Astrocyte of the cerebellum (primary cell): ENCODE results near the gene PLCD1.

Experiments used
- DNase-seq: peaks from one replicate; pipeline ENCODE4 v3.0.0-alpha.2; 2011; ENCODE audit warnings: low read depth
- H3K4me3 ChIP-seq: 2 replicates; pipeline ENCODE4 v1.5.1; 2011; ENCODE audit warnings: mild to moderate bottlenecking, low read depth, low read length, moderate library complexity
- CTCF ChIP-seq: IDR thresholded peaks from 2 replicates; pipeline ENCODE4 v1.5.1; 2012; ENCODE audit warnings: low read length, low read depth, moderate library complexity, mild to moderate bottlenecking; ENCODE audit errors: missing control alignments
- in situ Hi-C: cut with HindIII; loops from 2 replicates; pipeline ENCODE4 v1.10.0; 2017; ENCODE audit warnings: low sequenced_read_pairs

The PLCD1 gene

GRCh38 chr3:38000965-38001455 lies 28.4 kb downstream of the PLCD1 start:
- TF ChIP-seq CTCF, result no peak
- no peak overlapping the region for H3K4me3 ChIP-seq
- in situ Hi-C loops, result no loop called here
- DNase-seq, result no peak

- in situ Hi-C loops, result no loop called here
- no peak for TF ChIP-seq CTCF
- H3K4me3 ChIP-seq, result no peak overlapping the region
- DNase-seq, result no peak
These were observed 29.1 kb downstream of the PLCD1 start for GRCh38 chr3:38000242-38000916.

- TF ChIP-seq CTCF, result no peak
- DNase-seq, result no peak
- H3K4me3 ChIP-seq, result no peak overlapping the region
- in situ Hi-C loops, result no loop called here
These were observed 29.6 kb downstream of the PLCD1 start for GRCh38 chr3:37999836-38000235.

DNA sequence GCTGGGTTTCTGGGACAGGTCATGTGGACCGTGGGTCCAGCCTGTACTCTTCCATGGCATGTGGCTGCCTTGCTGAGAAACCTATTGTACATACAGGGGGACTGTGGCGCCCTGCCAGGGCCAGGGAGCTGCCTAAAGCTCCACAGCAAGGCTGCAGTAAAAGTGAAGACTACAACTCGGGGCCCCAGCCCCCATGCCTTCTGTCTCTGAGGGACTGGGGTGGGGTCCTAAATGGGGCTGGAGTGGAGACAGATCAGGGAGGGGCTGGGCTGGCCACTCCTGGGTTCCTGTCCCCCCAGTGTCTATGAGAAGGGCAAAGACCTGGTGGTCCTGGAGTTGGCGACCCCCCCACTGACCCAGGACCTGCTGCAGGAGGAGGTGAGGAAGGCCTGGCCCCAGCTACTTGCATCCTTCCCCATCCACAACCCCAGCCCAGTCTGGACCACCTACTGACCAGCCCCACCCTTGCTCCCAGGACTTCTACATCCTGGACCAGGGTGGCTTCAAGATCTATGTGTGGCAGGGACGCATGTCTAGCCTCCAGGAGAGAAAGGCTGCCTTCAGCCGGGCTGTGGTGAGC lies 31.6 kb downstream of the PLCD1 start:
- no peak for TF ChIP-seq CTCF
- in situ Hi-C loops, result no loop called here
- no peak overlapping the region for H3K4me3 ChIP-seq
- DNase-seq, result no peak

- H3K4me3 ChIP-seq, result no peak overlapping the region
- in situ Hi-C loops, result no loop called here
- TF ChIP-seq CTCF, result no peak
- DNase-seq, result no peak
These were observed 32.1 kb downstream of the PLCD1 start for GRCh38 chr3:37997342-37997741.

GRCh38 chr3:37996785-37997301 lies 32.6 kb downstream of the PLCD1 start:
- peak; percentile 96 for TF ChIP-seq CTCF
- peak; percentile 54 for DNase-seq
- in situ Hi-C loops, result no loop called here
- H3K4me3 ChIP-seq, result no peak overlapping the region
